Suprapubic skin (tissue), 4 donors: ENCODE measurements around the gene KRT31.

Source experiments
- EP300 ChIP-seq: sonication (generic); formaldehyde crosslinking; IDR thresholded peaks from one replicate; pipeline ENCODE4 v1.6.1; 2017; ENCODE audit warnings: antibody characterized with exemption
- POLR2A ChIP-seq, 2 donors: fragments of 450-650 bp; IDR thresholded peaks; one replicate each; pipeline ENCODE4 v1.6.1; 2017; ENCODE audit warnings: antibody characterized with exemption in 2 of 2, mild to moderate bottlenecking in 2 of 2, moderate library complexity in 2 of 2
- POLR2AphosphoS5 ChIP-seq, 3 donors: sonication (generic); formaldehyde crosslinking; IDR thresholded peaks; one replicate each; pipeline ENCODE4 v1.6.1; 2017; ENCODE audit warnings: antibody characterized with exemption in 3 of 3
- TF ChIP-seq, protein P1 (sequence below), 2 donors: fragments of 200-600 bp in 1 of 2; fragments of 450-650 bp in 1 of 2; sonication (generic) in 1 of 2; IDR thresholded peaks; one replicate each; pipeline ENCODE4 v1.5.1; 2016 to 2019; ENCODE audit warnings: antibody characterized with exemption in 2 of 2, mild to moderate bottlenecking in 1 of 2, moderate library complexity in 1 of 2

DNA sequence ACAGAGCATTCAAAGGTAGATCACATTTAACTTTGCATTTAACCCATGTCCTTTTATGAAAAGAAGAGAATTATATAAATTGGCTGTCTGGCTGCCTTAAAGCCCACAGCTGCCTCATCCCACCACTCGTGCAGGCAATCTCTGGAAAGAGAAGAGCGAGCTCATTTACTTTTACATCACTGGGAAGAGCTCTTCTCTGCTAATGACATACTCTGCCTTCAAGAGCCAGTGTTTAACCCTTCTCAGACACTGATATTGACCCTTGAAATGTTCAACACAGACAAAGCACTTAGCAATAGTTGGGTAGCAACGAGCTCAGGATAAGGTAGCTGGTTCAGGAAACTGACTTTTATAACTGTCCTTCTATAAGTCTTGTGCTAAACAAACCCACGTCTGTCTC is 36.6 kb upstream of the KRT31 start:
- TF ChIP-seq POLR2A (IDR thresholded peaks at IDR 0.05) (no peak), EP300 (no peak), POLR2AphosphoS5 (IDR thresholded peaks at IDR 0.05) (no peak)
- TF ChIP-seq, protein P1, sequence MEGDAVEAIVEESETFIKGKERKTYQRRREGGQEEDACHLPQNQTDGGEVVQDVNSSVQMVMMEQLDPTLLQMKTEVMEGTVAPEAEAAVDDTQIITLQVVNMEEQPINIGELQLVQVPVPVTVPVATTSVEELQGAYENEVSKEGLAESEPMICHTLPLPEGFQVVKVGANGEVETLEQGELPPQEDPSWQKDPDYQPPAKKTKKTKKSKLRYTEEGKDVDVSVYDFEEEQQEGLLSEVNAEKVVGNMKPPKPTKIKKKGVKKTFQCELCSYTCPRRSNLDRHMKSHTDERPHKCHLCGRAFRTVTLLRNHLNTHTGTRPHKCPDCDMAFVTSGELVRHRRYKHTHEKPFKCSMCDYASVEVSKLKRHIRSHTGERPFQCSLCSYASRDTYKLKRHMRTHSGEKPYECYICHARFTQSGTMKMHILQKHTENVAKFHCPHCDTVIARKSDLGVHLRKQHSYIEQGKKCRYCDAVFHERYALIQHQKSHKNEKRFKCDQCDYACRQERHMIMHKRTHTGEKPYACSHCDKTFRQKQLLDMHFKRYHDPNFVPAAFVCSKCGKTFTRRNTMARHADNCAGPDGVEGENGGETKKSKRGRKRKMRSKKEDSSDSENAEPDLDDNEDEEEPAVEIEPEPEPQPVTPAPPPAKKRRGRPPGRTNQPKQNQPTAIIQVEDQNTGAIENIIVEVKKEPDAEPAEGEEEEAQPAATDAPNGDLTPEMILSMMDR (IDR thresholded peaks at IDR 0.05): no peak
